GM10248 (cell line): ENCODE measurements around the gene IRF2BP1.
A peak's percentile ranks its signal among the peaks of the same experiment; 100 is the strongest.

Source experiments
- CTCF ChIA-PET: fragments of 300-600 bp; sonication (Branson Sonifier 250); formaldehyde crosslinking; extraction: SDS; loops from one replicate; lab custom pipeline; 2021; ENCODE audit warnings: antibody characterized with exemption; lab: Yijun Ruan, JAX
- POLR2A ChIA-PET: fragments of 350-650 bp; sonication (Branson Sonifier 250); formaldehyde crosslinking; extraction: SDS; loops from one replicate; lab custom pipeline; 2020; ENCODE audit warnings: antibody characterized with exemption; lab: Yijun Ruan, JAX
- DNase-seq: peaks from one replicate; pipeline ENCODE4 v3.0.0; 2012; ENCODE audit errors: extremely low spot score
- CTCF ChIP-seq: IDR thresholded peaks from 2 replicates; pipeline ENCODE4 v1.5.1; 2012; ENCODE audit warnings: mild to moderate bottlenecking, low read depth; ENCODE audit errors: extremely low read depth, missing control alignments, control extremely low read depth

The IRF2BP1 gene

DNA sequence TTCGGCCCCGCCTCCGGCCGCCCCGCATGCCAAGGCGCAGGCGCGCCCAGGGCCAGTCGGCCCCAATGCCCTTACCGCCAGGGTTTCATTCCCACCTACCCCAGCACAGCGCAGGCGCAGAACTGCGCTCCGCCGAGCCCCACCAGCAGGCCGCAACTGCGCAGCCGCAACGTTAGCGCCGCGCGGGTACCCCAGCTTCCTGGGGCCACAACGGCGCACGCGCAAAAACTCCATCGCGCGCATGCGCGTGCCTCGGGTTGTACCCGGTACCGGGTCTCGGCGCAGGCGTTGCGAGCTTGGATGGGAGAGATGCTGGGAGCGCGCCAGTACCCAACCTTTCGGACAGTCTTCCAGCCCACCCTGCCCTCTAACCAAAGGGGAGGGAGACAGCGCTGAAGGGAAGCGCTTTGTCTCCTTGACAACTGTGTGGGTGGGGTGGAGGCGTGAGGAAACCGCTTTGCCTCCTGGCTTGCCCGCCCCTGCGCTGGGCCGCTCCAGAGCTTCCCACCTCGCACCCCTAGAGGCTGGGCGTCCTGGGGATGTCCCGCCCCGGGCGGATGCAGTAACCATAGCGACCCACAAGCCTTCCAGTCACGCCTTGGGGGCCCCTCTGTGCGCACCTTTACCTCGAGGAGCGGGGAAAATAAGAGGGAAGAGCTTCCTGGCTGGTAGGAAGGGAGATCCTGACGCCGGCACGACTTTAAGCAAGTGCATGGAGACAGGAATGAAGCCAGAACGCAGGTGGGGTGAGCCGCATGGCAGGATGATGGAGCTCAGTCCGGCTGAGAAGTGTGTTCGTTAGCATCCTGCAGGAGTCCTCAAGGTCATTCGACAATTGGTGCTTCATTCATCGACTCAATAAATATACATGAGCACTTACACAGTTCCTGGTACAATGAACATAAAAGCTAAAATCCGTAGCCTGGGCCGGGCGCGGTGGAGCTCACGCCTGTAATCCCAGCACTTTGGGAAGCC is 17.0 kb upstream of the IRF2BP1 start:
- ChIA-PET CTCF (interaction anchor here (0.7 to 3.3 kb wide), 10 partner anchors 8 to 133 kb away, joined by 3 to 18 read pairs (median 4); no protein-coding TSS in a partner anchor), POLR2A (interaction anchor here (0.5 kb wide), 1 partner anchor 14 kb away, joined by 3 read pairs; no protein-coding TSS in a partner anchor)
- DNase-seq: peak; percentile 100
- TF ChIP-seq CTCF: no peak

DNA sequence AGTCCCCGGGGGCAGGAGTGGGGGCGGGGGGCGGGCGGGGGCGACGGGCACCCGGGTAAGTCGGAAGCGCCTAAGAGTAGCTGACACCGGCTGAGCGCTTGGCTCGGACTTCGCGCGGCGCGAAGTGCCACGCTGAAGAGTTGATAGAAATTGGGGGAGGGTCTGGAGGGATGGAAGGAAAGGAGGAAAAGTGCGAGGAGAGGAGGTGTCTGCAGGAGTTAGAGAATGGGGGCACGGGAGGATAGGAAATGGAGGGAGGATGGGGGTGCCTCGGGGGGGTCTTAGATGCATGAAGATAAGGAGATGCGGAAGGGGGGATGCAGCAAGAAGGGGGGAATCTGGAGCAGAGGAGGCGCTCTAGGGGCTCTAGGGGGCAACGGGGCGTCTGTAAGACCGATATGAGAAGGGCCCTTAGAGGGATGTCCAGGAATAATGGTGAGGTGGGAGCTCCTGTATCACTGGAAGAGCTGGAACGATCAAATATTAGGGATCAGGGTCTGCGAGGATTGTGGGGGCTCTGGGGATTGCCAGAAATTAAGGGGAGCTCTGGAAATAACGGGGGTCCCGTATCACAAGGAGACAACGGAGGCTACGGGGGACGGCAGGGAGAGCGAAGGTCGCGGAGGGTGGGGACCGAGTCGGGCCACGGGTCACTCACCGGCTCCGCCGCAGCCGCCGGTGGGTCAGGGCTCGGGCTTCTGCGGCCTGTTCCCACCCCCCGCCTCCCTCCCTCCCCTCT is 16.1 kb upstream of the IRF2BP1 start, which contains the start of gene MYPOP:
Gene MYPOP, minus strand, starts transcription at position 702 of the 739 bp plus-strand sequence. CDS start 840 bp downstream, outside the sequence.
- DNase-seq: no peak
- POLR2A ChIA-PET: no interaction called here

DNA sequence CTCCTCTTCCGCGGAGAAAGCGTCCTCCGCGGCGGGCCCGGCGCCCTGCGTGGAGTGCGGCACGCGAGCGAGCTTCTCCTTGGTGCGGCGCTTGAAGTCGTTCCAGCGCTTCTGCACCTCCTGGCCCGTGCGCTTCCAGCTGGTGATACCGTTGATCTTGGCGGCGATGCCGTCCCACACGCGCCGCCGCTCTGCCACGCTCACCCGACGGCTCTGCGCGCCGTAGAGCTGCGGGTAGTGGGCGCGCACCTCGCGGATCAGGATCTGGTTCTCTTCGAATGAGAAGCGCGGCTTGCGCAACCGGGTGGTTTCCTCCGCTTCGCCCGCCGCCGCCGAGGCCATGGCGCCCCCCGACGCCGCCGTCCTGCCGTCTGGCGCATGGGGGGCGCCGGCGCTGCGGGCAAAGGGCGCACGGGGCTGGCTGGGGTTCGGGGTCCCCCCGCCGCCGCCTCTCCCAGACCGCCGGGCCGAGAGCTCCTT is 15.5 kb upstream of the IRF2BP1 start:
- TF ChIP-seq CTCF: no peak
- ChIA-PET POLR2A (interaction anchor here (0.6 kb wide), 1 partner anchor 131 kb away, joined by 3 read pairs; no protein-coding TSS in a partner anchor), CTCF (interaction anchor here (1.1 to 3.3 kb wide), 6 partner anchors 14 to 84 kb away, joined by 3 to 18 read pairs (median 4); partner anchors contain the start of gene IRF2BP1)
- DNase-seq: no peak

More for the DNA sequence above, 16.1 kb upstream of the IRF2BP1 start, which contains the start of gene MYPOP:
- no peak for TF ChIP-seq CTCF
- CTCF ChIA-PET: interaction anchor here (1.1 to 3.3 kb wide), 9 partner anchors 9 to 123 kb away, joined by 3 to 18 read pairs (median 3); no protein-coding TSS in a partner anchor

GRCh38 chr19:45900738-45901431 is 14.9 kb upstream of the IRF2BP1 start:
- no peak for DNase-seq
- TF ChIP-seq CTCF: no peak
- ChIA-PET CTCF (interaction anchor here (1.1 to 3.3 kb wide), 5 partner anchors 13 to 51 kb away, joined by 3 to 18 read pairs (median 3); partner anchors contain the start of gene IRF2BP1), POLR2A (interaction anchor here (0.6 kb wide), 1 partner anchor 131 kb away, joined by 3 read pairs; no protein-coding TSS in a partner anchor)

GRCh38 chr19:45899919-45900589 is 14.1 kb upstream of the IRF2BP1 start:
- DNase-seq: no peak
- ChIA-PET POLR2A (no interaction called here), CTCF (interaction anchor here (1.3 to 3.3 kb wide), 2 partner anchors 14 to 18 kb away, joined by 5 to 18 read pairs; partner anchors contain the start of gene IRF2BP1)
- TF ChIP-seq CTCF: no peak
